H7 (cell line): ENCODE measurements around the gene SLC47A2. TPM values are rescaled to one million over a fixed set of nuclear protein-coding genes. Genes with fewer than 3 reads are reported as not detected.
A peak's percentile ranks its signal among the peaks of the same experiment; 100 is the strongest.

Experiments used
- DNase-seq: peaks from one replicate; pipeline ENCODE4 v3.0.0; 2012
- H3K27me3 ChIP-seq: 2 replicates; pipeline ENCODE4 v1.6.0; 2011; ENCODE audit warnings: mild to moderate bottlenecking, low read length; ENCODE audit not compliant: control insufficient read depth, insufficient read depth
- H3K36me3 ChIP-seq: replicated peaks from 2 replicates; pipeline ENCODE4 v1.5.1; 2011; ENCODE audit warnings: low read length; ENCODE audit not compliant: control insufficient read depth, insufficient read depth
- H3K4me3 ChIP-seq: 2 replicates; pipeline ENCODE4 v1.5.1; 2011; ENCODE audit warnings: low read depth, mild to moderate bottlenecking, control low read depth, low read length, moderate library complexity; ENCODE audit not compliant: insufficient read depth
- total RNA-seq: library from RNA; depleted of rRNA; stranded (reverse); fragments of >200 nt; shearing (Covaris generic); gene quantifications from 2 replicates; pipeline ENCODE4 v1.2.3, GENCODE V29; 2014

The SLC47A2 gene
- total RNA-seq, 1 experiment from 2014 or later, result not detected

GRCh38 chr17:19753051-19753509, 36.7 kb upstream of the SLC47A2 start:
- Histone ChIP-seq H3K4me3 (no peak overlapping the region), H3K36me3 (no peaks in the 10 kb centered on the region), H3K27me3 (no peaks in the 10 kb centered on the region)
- DNase-seq, result no peak

GRCh38 chr17:19752216-19753050, 36.0 kb upstream of the SLC47A2 start:
- no peak for DNase-seq
- no peaks in the 10 kb centered on the region for H3K27me3 ChIP-seq
- H3K36me3 ChIP-seq, result no peaks in the 10 kb centered on the region
- H3K4me3 ChIP-seq, result no peak overlapping the region

- Histone ChIP-seq H3K4me3 (no peak overlapping the region), H3K27me3 (no peaks in the 10 kb centered on the region), H3K36me3 (no peaks in the 10 kb centered on the region)
- DNase-seq, result no peak
These were observed 34.5 kb upstream of the SLC47A2 start for GRCh38 chr17:19750835-19751234.

GRCh38 chr17:19750020-19750572, 33.7 kb upstream of the SLC47A2 start:
- DNase-seq, result no peak
- H3K36me3 ChIP-seq, result no peaks in the 10 kb centered on the region
- H3K4me3 ChIP-seq, result no peak overlapping the region
- H3K27me3 ChIP-seq, result peaks cover 2% of the 10 kb centered on the region

- no peak for DNase-seq
- H3K4me3 ChIP-seq, result no peak overlapping the region
- no peaks in the 10 kb centered on the region for H3K36me3 ChIP-seq
- peaks cover 4% of the 10 kb centered on the region for H3K27me3 ChIP-seq
These were observed 32.4 kb upstream of the SLC47A2 start for GRCh38 chr17:19748807-19749193.

GRCh38 chr17:19747829-19748806, 31.7 kb upstream of the SLC47A2 start, which contains the start of gene ALDH3A1:
Gene ALDH3A1, minus strand, starts transcription at chr17:19748298. Its CDS starts 3,169 bp downstream, at chr17:19745129.
- no peak for DNase-seq
- no peak within 1 kb of the TSS for H3K4me3 ChIP-seq
- H3K36me3 ChIP-seq, result no peaks in the 10 kb centered on the region
- H3K27me3 ChIP-seq, result peaks cover 4% of the 10 kb centered on the region

GRCh38 chr17:19747159-19747719, 30.9 kb upstream of the SLC47A2 start:
- H3K4me3 ChIP-seq, result no peak overlapping the region
- no peaks in the 10 kb centered on the region for H3K36me3 ChIP-seq
- peaks cover 4% of the 10 kb centered on the region for H3K27me3 ChIP-seq
- DNase-seq, result no peak

- no peak for DNase-seq
- no peaks in the 10 kb centered on the region for H3K36me3 ChIP-seq
- H3K4me3 ChIP-seq, result no peak overlapping the region
- H3K27me3 ChIP-seq, result peaks cover 4% of the 10 kb centered on the region
These were observed 30.1 kb upstream of the SLC47A2 start for GRCh38 chr17:19746517-19746916.

GRCh38 chr17:19744922-19745757, 28.8 kb upstream of the SLC47A2 start:
- peak; percentile 96 for DNase-seq
- Histone ChIP-seq H3K4me3 (peak overlapping the region; percentile 37), H3K27me3 (peaks cover 4% of the 10 kb centered on the region), H3K36me3 (no peaks in the 10 kb centered on the region)

GRCh38 chr17:19744492-19744891, 28.1 kb upstream of the SLC47A2 start:
- no peaks in the 10 kb centered on the region for H3K36me3 ChIP-seq
- peaks cover 4% of the 10 kb centered on the region for H3K27me3 ChIP-seq
- H3K4me3 ChIP-seq, result peak overlapping the region; percentile 37
- DNase-seq, result no peak

- DNase-seq, result peak; percentile 78
- Histone ChIP-seq H3K36me3 (no peaks in the 10 kb centered on the region), H3K4me3 (no peak overlapping the region), H3K27me3 (peaks cover 4% of the 10 kb centered on the region)
These were observed 27.0 kb upstream of the SLC47A2 start for GRCh38 chr17:19743101-19744100.

- no peak for DNase-seq
These were observed 26.1 kb upstream of the SLC47A2 start for GRCh38 chr17:19742495-19742894.

More at GRCh38 chr17:19742495-19742894, 26.1 kb upstream of the SLC47A2 start:
- Histone ChIP-seq H3K27me3 (peaks cover 4% of the 10 kb centered on the region), H3K36me3 (no peaks in the 10 kb centered on the region), H3K4me3 (no peak overlapping the region)
